ENCODE data around the gene SF3A1. TPM values are rescaled to one million over a fixed set of nuclear protein-coding genes. Genes with fewer than 3 reads are reported as not detected.

SF3A1 gene
- total and polyA plus RNA-seq, 2 of the 8 experiments (the other 6 are each of a cell fraction or from before 2014, with no cell fraction given) = 27.8 to 285 TPM

DNA sequence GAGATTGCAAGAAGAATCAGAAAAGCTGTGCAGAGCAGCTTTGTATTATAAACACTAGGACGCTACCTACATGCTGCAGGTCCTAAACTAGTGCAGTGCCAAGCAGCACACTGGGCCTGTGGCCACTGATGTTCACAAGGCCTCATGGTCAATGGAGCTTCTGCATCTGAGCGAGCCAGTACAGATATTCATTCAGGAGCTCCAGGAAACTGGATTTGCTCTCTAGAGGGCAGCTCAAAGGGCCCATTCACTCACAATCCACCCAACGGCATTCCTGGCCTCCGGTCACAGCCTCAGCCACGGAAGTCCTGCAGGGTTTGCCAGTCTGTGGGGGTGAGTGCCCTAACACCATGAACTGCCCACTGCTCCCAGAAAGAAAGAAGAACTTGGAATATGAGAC is 24.1 kb downstream of the SF3A1 start (continued):
- TF ChIP-seq, protein P1, sequence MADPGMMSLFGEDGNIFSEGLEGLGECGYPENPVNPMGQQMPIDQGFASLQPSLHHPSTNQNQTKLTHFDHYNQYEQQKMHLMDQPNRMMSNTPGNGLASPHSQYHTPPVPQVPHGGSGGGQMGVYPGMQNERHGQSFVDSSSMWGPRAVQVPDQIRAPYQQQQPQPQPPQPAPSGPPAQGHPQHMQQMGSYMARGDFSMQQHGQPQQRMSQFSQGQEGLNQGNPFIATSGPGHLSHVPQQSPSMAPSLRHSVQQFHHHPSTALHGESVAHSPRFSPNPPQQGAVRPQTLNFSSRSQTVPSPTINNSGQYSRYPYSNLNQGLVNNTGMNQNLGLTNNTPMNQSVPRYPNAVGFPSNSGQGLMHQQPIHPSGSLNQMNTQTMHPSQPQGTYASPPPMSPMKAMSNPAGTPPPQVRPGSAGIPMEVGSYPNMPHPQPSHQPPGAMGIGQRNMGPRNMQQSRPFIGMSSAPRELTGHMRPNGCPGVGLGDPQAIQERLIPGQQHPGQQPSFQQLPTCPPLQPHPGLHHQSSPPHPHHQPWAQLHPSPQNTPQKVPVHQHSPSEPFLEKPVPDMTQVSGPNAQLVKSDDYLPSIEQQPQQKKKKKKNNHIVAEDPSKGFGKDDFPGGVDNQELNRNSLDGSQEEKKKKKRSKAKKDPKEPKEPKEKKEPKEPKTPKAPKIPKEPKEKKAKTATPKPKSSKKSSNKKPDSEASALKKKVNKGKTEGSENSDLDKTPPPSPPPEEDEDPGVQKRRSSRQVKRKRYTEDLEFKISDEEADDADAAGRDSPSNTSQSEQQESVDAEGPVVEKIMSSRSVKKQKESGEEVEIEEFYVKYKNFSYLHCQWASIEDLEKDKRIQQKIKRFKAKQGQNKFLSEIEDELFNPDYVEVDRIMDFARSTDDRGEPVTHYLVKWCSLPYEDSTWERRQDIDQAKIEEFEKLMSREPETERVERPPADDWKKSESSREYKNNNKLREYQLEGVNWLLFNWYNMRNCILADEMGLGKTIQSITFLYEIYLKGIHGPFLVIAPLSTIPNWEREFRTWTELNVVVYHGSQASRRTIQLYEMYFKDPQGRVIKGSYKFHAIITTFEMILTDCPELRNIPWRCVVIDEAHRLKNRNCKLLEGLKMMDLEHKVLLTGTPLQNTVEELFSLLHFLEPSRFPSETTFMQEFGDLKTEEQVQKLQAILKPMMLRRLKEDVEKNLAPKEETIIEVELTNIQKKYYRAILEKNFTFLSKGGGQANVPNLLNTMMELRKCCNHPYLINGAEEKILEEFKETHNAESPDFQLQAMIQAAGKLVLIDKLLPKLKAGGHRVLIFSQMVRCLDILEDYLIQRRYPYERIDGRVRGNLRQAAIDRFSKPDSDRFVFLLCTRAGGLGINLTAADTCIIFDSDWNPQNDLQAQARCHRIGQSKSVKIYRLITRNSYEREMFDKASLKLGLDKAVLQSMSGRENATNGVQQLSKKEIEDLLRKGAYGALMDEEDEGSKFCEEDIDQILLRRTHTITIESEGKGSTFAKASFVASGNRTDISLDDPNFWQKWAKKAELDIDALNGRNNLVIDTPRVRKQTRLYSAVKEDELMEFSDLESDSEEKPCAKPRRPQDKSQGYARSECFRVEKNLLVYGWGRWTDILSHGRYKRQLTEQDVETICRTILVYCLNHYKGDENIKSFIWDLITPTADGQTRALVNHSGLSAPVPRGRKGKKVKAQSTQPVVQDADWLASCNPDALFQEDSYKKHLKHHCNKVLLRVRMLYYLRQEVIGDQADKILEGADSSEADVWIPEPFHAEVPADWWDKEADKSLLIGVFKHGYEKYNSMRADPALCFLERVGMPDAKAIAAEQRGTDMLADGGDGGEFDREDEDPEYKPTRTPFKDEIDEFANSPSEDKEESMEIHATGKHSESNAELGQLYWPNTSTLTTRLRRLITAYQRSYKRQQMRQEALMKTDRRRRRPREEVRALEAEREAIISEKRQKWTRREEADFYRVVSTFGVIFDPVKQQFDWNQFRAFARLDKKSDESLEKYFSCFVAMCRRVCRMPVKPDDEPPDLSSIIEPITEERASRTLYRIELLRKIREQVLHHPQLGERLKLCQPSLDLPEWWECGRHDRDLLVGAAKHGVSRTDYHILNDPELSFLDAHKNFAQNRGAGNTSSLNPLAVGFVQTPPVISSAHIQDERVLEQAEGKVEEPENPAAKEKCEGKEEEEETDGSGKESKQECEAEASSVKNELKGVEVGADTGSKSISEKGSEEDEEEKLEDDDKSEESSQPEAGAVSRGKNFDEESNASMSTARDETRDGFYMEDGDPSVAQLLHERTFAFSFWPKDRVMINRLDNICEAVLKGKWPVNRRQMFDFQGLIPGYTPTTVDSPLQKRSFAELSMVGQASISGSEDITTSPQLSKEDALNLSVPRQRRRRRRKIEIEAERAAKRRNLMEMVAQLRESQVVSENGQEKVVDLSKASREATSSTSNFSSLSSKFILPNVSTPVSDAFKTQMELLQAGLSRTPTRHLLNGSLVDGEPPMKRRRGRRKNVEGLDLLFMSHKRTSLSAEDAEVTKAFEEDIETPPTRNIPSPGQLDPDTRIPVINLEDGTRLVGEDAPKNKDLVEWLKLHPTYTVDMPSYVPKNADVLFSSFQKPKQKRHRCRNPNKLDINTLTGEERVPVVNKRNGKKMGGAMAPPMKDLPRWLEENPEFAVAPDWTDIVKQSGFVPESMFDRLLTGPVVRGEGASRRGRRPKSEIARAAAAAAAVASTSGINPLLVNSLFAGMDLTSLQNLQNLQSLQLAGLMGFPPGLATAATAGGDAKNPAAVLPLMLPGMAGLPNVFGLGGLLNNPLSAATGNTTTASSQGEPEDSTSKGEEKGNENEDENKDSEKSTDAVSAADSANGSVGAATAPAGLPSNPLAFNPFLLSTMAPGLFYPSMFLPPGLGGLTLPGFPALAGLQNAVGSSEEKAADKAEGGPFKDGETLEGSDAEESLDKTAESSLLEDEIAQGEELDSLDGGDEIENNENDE (IDR thresholded peaks at IDR 0.05; ENCODE audit: insufficient replicate concordance, low read length) = no peak
- TF ChIP-seq BRCA1 (IDR thresholded peaks at IDR 0.05; ENCODE audit: low read depth, low read length) = no peak
- no peak for TF ChIP-seq MAFK (IDR thresholded peaks at IDR 0.05; ENCODE audit: low read depth, low read length)
- TF ChIP-seq GABPA (IDR thresholded peaks at IDR 0.05; ENCODE audit: borderline replicate concordance, insufficient read depth, low read length) = no peak
- TF ChIP-seq HDAC2 (IDR thresholded peaks at IDR 0.05; ENCODE audit: borderline replicate concordance in 1 of 2, low read depth in 2 of 2, low read length in 2 of 2) = no peak
- TF ChIP-seq, protein P2, sequence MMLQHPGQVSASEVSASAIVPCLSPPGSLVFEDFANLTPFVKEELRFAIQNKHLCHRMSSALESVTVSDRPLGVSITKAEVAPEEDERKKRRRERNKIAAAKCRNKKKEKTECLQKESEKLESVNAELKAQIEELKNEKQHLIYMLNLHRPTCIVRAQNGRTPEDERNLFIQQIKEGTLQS (IDR thresholded peaks at IDR 0.05; ENCODE audit: insufficient read depth, low read depth, low read length) = no peak
- TF ChIP-seq GTF2F1 (IDR thresholded peaks at IDR 0.05; ENCODE audit: borderline replicate concordance, low read depth, low read length) = no peak
- TF ChIP-seq POLR2AphosphoS5 (IDR thresholded peaks at IDR 0.05; ENCODE audit: low read depth, low read length) = no peak
- TF ChIP-seq CBX5 (IDR thresholded peaks at IDR 0.05; ENCODE audit: low read depth, low read length) = no peak
